Epidermal melanocyte (primary cell): ENCODE measurements around the gene EXT2.

Source experiments
- DNase-seq: peaks from one replicate; pipeline ENCODE4 v3.0.0; 2011; ENCODE audit warnings: low spot score; ENCODE audit not compliant: insufficient read length

The EXT2 gene

DNA sequence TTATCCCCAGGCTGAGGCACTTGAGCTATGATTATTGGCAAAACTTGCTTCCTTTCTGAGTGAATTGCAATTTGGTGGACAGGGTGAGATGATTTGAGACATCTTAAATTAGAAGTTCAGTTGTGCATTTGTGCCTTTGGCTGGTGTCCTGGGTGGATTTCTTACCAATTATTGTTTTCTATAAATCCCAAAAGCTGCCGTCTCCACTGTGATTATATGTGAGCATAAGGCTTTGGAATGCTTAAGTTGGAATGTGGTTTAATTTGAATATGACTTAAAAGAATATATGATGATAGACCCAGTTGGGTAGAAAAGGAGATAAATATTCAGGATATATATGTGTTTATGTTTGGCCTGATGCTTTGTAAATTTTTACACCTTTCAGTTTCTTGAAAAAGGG, 70.0 kb downstream of the EXT2 start:
- no peak for DNase-seq

DNA sequence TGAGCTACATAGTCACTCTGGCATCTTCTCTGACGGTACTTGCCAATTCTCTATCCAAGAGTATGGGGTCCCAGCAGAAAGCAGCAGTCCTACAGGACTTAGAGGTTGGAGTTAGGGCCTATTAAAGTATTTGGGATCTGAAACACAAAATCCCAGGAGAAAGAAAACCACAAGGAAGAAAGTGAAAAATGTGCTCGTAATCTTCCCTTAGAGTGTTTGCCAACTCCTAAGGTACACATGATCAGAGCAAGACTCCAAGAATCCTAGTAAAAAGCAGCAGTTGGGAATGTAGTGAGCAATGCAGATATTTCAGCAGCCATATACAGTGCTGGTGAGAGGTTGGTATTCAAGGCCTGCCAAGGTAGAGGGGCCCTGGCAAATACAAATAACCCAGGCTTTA, 71.6 kb downstream of the EXT2 start:
- DNase-seq = no peak

DNA sequence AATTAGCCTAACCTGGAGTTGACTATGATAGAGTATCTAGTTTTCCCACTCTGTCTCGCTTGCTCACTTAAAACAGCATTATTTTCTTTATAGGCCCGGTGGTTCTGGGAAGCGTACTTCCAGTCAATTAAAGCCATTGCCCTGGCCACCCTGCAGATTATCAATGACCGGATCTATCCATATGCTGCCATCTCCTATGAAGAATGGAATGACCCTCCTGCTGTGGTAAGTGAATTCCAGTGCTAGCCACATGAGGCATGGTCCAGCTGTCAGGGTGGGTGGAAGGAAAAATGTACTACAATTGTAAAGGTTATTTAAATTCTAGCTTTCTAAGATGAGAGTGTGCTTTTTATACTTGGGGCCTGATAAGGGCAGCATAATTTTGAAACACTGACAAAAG, 76.0 kb downstream of the EXT2 start:
- no peak for DNase-seq

- no peak for DNase-seq
These were observed 77.5 kb downstream of the EXT2 start for GRCh38 chr11:44172966-44173365.

DNA sequence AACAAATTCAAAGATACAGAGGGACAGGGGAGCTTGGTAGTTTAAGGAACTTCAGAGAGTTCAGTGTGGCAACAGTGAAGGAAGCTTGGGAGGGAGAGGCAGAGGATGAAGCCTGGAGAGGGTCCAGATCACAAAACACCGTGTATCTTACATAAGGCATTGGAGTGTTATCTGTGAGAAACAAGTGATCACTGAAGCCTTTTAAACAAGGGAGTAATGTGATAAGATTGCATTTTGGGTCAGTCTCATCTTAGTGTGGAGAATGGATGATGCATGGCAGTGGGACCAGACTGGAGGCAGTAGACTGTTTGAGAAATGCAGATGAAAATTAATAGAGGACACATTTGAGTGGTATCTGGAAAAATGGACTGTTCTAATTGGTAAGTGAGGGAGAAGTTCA, 79.4 kb downstream of the EXT2 start:
- DNase-seq = no peak

DNA sequence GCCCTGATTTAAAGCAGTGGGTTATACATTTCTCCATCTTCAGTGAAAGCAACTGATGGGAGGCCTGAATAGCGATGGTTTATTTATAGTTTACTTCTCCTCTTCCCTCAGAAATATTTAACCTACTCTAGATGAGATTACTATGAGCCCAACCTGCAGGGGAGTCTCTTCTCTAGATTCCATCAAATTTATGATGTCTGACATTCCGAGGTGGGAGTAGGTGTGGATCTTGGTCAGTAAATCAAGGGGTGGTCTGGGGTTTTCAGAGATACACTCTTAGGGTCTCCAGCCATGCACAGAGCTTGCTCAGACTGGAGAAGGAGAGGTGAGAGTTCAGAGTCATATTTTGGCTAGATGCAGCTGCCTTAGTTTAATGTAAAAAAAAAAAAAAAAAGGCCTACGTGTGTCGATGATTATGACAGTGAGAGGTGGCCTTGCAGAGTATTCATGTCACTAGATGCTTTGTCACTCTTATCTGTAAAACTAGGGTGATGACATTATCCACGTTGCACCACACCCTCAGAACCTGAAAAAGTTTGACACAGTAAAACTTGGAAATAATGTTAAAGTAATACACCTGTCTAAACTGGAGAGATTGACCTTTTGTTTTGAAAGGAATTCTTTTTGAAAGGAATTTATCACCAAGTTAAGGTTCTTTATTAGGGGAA, 81.2 kb downstream of the EXT2 start:
- DNase-seq = no peak

DNA sequence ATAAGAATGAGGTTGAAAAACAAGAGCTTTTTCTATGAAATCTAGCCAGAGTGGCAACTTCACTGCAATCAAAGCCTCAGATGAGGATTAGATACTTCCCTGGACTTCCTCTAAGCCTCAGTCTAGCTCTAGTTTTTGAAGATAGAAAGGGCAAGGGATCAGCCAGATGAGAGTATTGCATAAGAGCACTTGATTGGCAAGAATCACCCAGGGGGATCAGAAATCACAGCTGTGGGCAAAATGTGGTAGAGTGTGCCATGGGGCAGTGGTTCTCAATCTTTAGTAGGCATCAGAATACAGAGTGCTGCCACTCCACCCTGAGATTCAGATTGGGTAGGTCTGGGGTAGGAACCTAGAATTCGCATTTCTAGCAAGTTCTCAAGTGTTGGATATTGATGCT, 82.4 kb downstream of the EXT2 start:
- no peak for DNase-seq

GRCh38 chr11:44178381-44178780, 82.9 kb downstream of the EXT2 start:
- DNase-seq = peak; percentile 20

GRCh38 chr11:44179173-44179572, 83.7 kb downstream of the EXT2 start:
- no peak for DNase-seq

- DNase-seq = no peak
These were observed 84.6 kb downstream of the EXT2 start for GRCh38 chr11:44180107-44180506.

- no peak for DNase-seq
These were observed 90.0 kb downstream of the EXT2 start for GRCh38 chr11:44185522-44185921.

DNA sequence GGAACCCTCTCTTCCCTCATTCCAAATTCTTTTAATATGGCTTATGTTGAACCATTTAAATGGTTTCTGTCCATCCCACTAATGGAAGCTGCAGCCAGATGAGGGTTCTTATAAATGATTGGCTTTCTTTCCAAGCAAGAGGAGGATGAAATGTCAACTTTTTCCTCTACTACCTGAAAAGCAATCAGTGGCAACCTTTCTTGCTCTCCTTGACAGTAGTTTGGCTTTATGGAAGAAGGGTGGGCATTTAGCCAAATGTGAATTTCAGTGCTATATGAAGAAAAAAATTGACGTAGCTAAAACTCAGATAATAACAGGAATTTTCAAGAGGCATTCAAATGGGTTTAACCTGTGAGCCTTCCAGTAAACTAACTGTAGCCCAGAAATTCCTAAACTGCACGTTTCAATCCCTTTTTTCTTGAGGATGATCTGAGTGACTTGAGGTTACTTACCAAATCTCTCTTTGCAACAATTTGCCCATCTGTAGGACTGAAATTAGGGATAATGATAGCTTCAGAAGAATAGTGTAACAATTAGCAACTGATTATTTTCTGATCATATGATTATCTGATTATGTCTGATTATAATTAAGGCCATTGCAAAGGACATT, 90.9 kb downstream of the EXT2 start:
- no peak for DNase-seq

DNA sequence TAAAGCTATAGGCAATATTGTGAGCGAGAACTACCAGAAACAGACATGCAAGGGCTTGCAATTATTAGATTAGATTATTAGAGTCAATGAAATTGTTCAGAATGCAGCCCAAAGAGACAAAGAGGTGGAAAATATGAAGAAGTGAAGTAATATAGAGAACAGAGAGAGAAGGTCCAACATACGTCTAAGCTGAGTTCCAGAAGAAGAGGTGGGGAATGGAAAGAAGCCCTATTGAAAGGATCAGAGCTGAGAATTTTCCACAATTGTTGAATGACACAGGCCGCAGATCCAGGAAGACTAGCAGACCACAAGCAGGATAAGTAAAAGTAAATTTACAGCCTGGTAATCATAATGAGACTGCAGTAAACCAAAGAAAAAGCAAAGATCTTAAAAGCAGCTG, 93.2 kb downstream of the EXT2 start:
- DNase-seq = no peak

- DNase-seq = no peak
These were observed 94.8 kb downstream of the EXT2 start for GRCh38 chr11:44189986-44190882.

- no peak for DNase-seq
These were observed 95.4 kb downstream of the EXT2 start for GRCh38 chr11:44190883-44191230.

GRCh38 chr11:44191322-44192016, 96.0 kb downstream of the EXT2 start:
- DNase-seq = no peak

- no peak for DNase-seq
These were observed 96.5 kb downstream of the EXT2 start for GRCh38 chr11:44192017-44192385.

DNA sequence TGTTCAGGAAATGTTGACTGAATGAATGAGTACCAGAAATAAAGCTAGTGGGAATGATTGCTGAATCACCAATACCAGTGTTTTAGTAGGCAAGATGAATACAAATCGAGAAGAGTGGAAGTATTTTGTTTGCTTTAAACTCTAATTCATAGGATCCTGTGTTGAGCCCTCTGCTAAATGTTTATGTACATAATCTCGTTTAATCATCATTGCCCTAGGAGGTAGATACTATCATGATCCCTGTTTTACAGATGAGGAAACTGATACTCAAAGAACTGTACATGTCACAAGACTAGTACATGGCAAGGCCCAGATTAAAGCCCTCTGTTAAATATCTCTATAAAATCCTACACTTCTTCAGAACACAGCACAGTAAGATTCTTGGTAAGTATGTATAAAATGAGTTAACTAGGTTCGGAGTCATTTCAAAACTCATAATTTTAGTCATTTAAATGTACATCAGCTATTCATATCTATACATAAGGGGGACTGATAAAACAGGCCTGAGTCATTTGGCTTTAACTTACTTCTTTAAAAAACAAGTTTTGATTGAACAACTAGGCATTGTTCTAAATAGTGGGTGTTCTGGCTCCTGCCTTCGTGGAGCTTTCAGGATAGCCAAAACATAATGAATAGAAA, 97.1 kb downstream of the EXT2 start:
- no peak for DNase-seq

DNA sequence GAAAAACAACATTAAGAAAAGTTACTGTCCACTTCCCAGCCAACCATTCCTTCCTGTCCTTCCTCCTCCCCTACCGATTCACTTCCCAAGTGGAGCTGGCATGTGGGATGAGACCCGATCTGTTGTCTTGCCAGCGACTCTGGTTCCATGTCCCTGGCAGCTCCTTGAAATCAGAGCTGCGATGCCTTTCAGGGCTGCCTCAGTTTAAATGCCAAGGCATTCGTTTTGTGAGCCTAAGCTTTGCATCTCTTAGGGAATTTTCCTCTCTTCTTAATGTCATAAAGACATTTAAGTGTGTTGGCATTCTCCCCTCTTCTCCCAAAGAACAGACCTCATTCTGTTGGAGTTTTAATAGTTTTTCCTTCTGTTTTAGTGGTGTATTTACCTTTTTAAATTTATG, 98.4 kb downstream of the EXT2 start:
- DNase-seq = no peak

- no peak for DNase-seq
These were observed 102.8 kb downstream of the EXT2 start for GRCh38 chr11:44198146-44198724.

GRCh38 chr11:44199298-44199697, 103.8 kb downstream of the EXT2 start:
- no peak for DNase-seq
